Activated naive CD8-positive, alpha-beta T cell treated with anti-CD3 and anti-CD28 coated beads, Interleukin-2, amount 50 U/mL, for 24 hours (primary cell): ENCODE results near the gene ASB7.

Source experiments
- ATAC-seq: fragments of 150-1000 bp; cut with Tn5 transposase; one replicate; pipeline ENCODE4 v1.10.0; 2021
- DNase-seq: peaks from one replicate; pipeline ENCODE4 v3.0.0; 2021
- H3K27ac Mint-ChIP-seq: one replicate; pipeline ENCODE4 v1.8.0; 2021; ENCODE audit warnings: mild to moderate bottlenecking, mixed read lengths
- H3K27me3 Mint-ChIP-seq: one replicate; pipeline ENCODE4 v1.8.0; 2021; ENCODE audit warnings: mixed read lengths
- H3K36me3 Mint-ChIP-seq: one replicate; pipeline ENCODE4 v1.8.0; 2021; ENCODE audit warnings: low read depth, mixed read lengths
- H3K4me1 Mint-ChIP-seq: one replicate; pipeline ENCODE4 v1.8.0; 2021; ENCODE audit warnings: mixed read lengths
- H3K4me3 Mint-ChIP-seq: one replicate; pipeline ENCODE4 v1.8.0; 2021; ENCODE audit warnings: mild to moderate bottlenecking, moderate library complexity, mixed read lengths
- H3K9me3 Mint-ChIP-seq: one replicate; pipeline ENCODE4 v1.8.0; 2021; ENCODE audit warnings: mixed read lengths

Gene ASB7

DNA sequence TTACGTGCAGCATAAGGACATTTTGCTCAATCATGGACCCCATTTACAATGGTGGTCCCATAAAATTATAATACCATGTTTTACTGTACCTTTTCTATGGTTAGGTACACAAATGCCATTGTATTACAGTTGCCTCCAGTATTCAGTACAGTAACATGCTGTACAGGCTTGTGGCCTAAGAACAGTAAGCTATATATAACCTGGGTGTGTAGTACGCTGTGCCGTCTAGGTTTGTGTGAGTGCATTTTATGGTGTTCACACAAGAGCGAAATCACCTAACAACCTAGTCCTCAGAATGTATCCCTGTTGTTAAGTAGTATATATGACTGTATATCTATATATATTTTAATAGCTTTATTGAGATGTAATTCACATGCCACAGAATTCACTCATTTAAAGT lies 12.5 kb downstream of the ASB7 start:
- Mint-ChIP-seq H3K27ac (no peak overlapping the region), H3K27me3 (no peaks in the 10 kb centered on the region), H3K36me3 (peaks cover 36% of the 10 kb centered on the region), H3K4me1 (peaks cover 6% of the 10 kb centered on the region), H3K4me3 (no peak overlapping the region), H3K9me3 (no peaks in the 10 kb centered on the region)
- DNase-seq, result no peak
- no peak for ATAC-seq

DNA sequence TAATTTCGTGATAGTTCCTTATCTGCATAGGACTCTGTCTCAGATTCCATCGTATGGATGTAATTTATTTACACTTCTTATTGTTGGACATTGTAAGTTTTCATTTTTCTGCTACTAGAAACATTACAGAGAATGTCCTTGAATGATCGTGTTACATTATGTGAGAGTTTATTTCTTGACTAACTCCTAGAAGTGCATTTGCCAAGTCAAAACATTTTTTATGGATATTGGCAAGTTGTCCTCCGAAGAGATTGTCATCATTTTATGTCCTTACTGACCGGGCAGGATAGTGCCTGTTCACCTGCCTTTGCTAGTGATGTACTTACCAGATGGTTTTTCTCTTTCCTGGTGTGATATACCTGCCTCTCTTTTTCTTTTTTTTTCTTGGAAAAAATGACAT lies 13.4 kb downstream of the ASB7 start:
- peaks cover 38% of the 10 kb centered on the region for H3K36me3 Mint-ChIP-seq
- DNase-seq, result no peak
- H3K4me3 Mint-ChIP-seq, result no peak overlapping the region
- H3K9me3 Mint-ChIP-seq, result no peaks in the 10 kb centered on the region
- H3K27ac Mint-ChIP-seq, result no peak overlapping the region
- ATAC-seq, result no peak
- no peaks in the 10 kb centered on the region for H3K27me3 Mint-ChIP-seq
- peaks cover 6% of the 10 kb centered on the region for H3K4me1 Mint-ChIP-seq

GRCh38 chr15:100616700-100617099 lies 14.3 kb downstream of the ASB7 start:
- Mint-ChIP-seq H3K36me3 (peaks cover 39% of the 10 kb centered on the region), H3K4me3 (no peak overlapping the region), H3K27me3 (no peaks in the 10 kb centered on the region), H3K9me3 (no peaks in the 10 kb centered on the region), H3K27ac (no peak overlapping the region), H3K4me1 (peaks cover 6% of the 10 kb centered on the region)
- DNase-seq (no peak), ATAC-seq (no peak)

- Mint-ChIP-seq H3K4me3 (no peak overlapping the region), H3K27ac (no peak overlapping the region)
- DNase-seq, result no peak
Observed at GRCh38 chr15:100623301-100623700, 20.9 kb downstream of the ASB7 start.

DNA sequence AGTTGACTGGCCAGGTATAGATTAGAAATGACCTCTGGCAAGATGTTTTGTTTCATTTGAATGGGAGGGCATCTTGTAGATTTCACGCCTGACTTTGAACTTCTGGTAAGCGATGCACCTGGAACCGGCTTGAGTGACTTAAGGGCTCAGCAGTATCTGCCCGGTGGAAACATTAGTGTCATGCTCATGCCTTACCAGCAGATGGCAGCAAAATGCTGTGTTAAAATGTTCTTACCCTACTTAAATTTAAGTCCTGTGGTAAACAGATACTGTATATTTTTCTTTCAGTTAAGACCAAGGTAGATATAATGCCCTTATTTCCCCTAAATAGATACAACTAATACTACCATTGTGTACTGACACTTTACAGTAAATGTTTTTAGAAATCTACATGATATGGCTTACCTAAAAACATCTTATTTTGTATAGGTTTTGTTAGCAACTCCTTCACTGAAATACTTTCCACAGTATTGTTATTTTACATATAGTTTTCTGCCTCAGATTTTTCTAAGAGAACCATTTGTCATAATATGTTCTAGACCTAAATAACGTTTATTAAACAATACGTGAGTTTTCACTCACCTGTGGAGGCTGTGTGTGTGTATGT lies 25.5 kb downstream of the ASB7 start:
- H3K9me3 Mint-ChIP-seq, result no peaks in the 10 kb centered on the region
- no peak overlapping the region for H3K4me3 Mint-ChIP-seq
- no peaks in the 10 kb centered on the region for H3K27me3 Mint-ChIP-seq
- DNase-seq, result peak; percentile 49
- H3K36me3 Mint-ChIP-seq, result peaks cover 22% of the 10 kb centered on the region
- H3K27ac Mint-ChIP-seq, result no peak overlapping the region
- ATAC-seq, result peak; percentile 76
- H3K4me1 Mint-ChIP-seq, result peaks cover 3% of the 10 kb centered on the region

More at GRCh38 chr15:100623301-100623700, 20.9 kb downstream of the ASB7 start:
- Mint-ChIP-seq H3K36me3 (peaks cover 14% of the 10 kb centered on the region), H3K27me3 (no peaks in the 10 kb centered on the region), H3K4me1 (peaks cover 5% of the 10 kb centered on the region), H3K9me3 (no peaks in the 10 kb centered on the region)
- no peak for ATAC-seq

- H3K9me3 Mint-ChIP-seq, result no peaks in the 10 kb centered on the region
- peaks cover 23% of the 10 kb centered on the region for H3K36me3 Mint-ChIP-seq
- no peak overlapping the region for H3K27ac Mint-ChIP-seq
- ATAC-seq (no peak), DNase-seq (no peak)
- H3K27me3 Mint-ChIP-seq, result no peaks in the 10 kb centered on the region
- H3K4me1 Mint-ChIP-seq, result peaks cover 9% of the 10 kb centered on the region
- no peak overlapping the region for H3K4me3 Mint-ChIP-seq
Observed at GRCh38 chr15:100628746-100629145, 26.4 kb downstream of the ASB7 start.

DNA sequence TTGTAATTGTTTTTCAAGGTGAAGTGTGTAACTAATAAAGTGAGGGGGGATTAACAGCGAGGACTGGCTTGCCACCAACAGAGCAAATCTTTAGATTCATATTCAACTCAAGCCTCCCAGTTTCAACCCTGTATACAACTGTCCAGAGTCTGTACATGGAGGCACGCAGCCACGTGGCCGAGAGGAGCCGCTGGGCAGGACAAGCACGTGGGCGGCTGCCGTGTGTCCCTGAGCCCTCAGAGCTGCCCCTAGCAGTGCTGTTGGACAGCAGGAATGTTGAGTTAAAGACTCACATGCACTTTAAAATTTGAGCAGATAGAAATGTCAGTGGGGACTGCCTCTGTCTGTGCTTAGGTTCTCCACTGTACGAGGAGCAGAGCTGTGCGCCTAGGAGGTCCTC lies 29.4 kb downstream of the ASB7 start:
- Mint-ChIP-seq H3K9me3 (no peaks in the 10 kb centered on the region), H3K4me1 (peaks cover 19% of the 10 kb centered on the region), H3K4me3 (no peak overlapping the region), H3K27ac (no peak overlapping the region), H3K27me3 (no peaks in the 10 kb centered on the region), H3K36me3 (peaks cover 28% of the 10 kb centered on the region)
- ATAC-seq, result no peak
- DNase-seq, result no peak

GRCh38 chr15:100633763-100634075 lies 31.3 kb downstream of the ASB7 start:
- peaks cover 31% of the 10 kb centered on the region for H3K4me1 Mint-ChIP-seq
- H3K9me3 Mint-ChIP-seq, result no peaks in the 10 kb centered on the region
- H3K27me3 Mint-ChIP-seq, result no peaks in the 10 kb centered on the region
- DNase-seq, result no peak
- no peak for ATAC-seq
- H3K27ac Mint-ChIP-seq, result no peak overlapping the region
- no peak overlapping the region for H3K4me3 Mint-ChIP-seq
- H3K36me3 Mint-ChIP-seq, result peaks cover 28% of the 10 kb centered on the region

GRCh38 chr15:100635406-100636071 lies 33.1 kb downstream of the ASB7 start:
- no peak overlapping the region for H3K27ac Mint-ChIP-seq
- DNase-seq, result no peak

GRCh38 chr15:100638177-100638730 lies 35.9 kb downstream of the ASB7 start:
- Mint-ChIP-seq H3K27ac (no peak overlapping the region), H3K27me3 (no peaks in the 10 kb centered on the region), H3K9me3 (no peaks in the 10 kb centered on the region), H3K4me1 (peaks cover 43% of the 10 kb centered on the region), H3K36me3 (peaks cover 5% of the 10 kb centered on the region), H3K4me3 (no peak overlapping the region)
- no peak for ATAC-seq
- no peak for DNase-seq

More at GRCh38 chr15:100635406-100636071, 33.1 kb downstream of the ASB7 start:
- Mint-ChIP-seq H3K9me3 (no peaks in the 10 kb centered on the region), H3K4me1 (peaks cover 35% of the 10 kb centered on the region), H3K27me3 (no peaks in the 10 kb centered on the region), H3K36me3 (peaks cover 21% of the 10 kb centered on the region), H3K4me3 (no peak overlapping the region)
- ATAC-seq, result no peak

- peaks cover 22% of the 10 kb centered on the region for H3K4me1 Mint-ChIP-seq
Observed at GRCh38 chr15:100642213-100642949, 40.0 kb downstream of the ASB7 start.

GRCh38 chr15:100642950-100643338 lies 40.6 kb downstream of the ASB7 start:
- Mint-ChIP-seq H3K36me3 (no peaks in the 10 kb centered on the region), H3K4me3 (no peak overlapping the region), H3K27ac (no peak overlapping the region), H3K27me3 (no peaks in the 10 kb centered on the region), H3K9me3 (no peaks in the 10 kb centered on the region), H3K4me1 (peaks cover 19% of the 10 kb centered on the region)
- DNase-seq (no peak), ATAC-seq (no peak)

More at GRCh38 chr15:100642213-100642949, 40.0 kb downstream of the ASB7 start:
- ATAC-seq (no peak), DNase-seq (no peak)
- H3K36me3 Mint-ChIP-seq, result no peaks in the 10 kb centered on the region
- no peak overlapping the region for H3K27ac Mint-ChIP-seq
- H3K9me3 Mint-ChIP-seq, result no peaks in the 10 kb centered on the region
- no peaks in the 10 kb centered on the region for H3K27me3 Mint-ChIP-seq
- no peak overlapping the region for H3K4me3 Mint-ChIP-seq

DNA sequence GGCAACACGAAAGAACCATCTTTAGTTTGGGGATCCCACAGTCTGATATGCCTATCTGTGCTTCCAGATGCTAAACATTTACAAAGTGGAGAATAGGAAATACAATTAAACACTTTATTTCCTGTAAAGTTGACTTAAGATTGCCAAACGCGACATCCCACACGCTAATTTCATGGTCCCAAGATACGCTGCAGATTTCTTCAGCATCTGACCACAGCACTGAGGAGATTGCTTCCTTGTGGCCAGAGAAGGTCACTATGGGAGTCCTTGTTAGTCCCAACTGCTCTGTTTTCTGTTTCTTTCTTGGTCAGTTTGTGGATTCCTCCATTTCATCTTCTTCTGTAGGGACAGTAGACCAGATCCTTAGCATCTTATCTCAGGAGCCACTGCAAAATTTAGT lies 43.3 kb downstream of the ASB7 start:
- no peak overlapping the region for H3K27ac Mint-ChIP-seq
- no peak overlapping the region for H3K4me3 Mint-ChIP-seq
- H3K27me3 Mint-ChIP-seq, result no peaks in the 10 kb centered on the region
- H3K36me3 Mint-ChIP-seq, result peaks cover 4% of the 10 kb centered on the region
- no peaks in the 10 kb centered on the region for H3K9me3 Mint-ChIP-seq
- no peak for DNase-seq
- no peak for ATAC-seq
- H3K4me1 Mint-ChIP-seq, result peaks cover 10% of the 10 kb centered on the region

- ATAC-seq (no peak), DNase-seq (no peak)
- H3K4me1 Mint-ChIP-seq, result no peaks in the 10 kb centered on the region
- H3K9me3 Mint-ChIP-seq, result no peaks in the 10 kb centered on the region
- no peak overlapping the region for H3K4me3 Mint-ChIP-seq
- no peak overlapping the region for H3K27ac Mint-ChIP-seq
- H3K36me3 Mint-ChIP-seq, result peaks cover 4% of the 10 kb centered on the region
- no peaks in the 10 kb centered on the region for H3K27me3 Mint-ChIP-seq
Observed at GRCh38 chr15:100648951-100649350, 46.6 kb downstream of the ASB7 start.

- Mint-ChIP-seq H3K4me1 (no peaks in the 10 kb centered on the region), H3K27ac (no peak overlapping the region), H3K9me3 (no peaks in the 10 kb centered on the region), H3K4me3 (no peak overlapping the region), H3K27me3 (no peaks in the 10 kb centered on the region), H3K36me3 (peaks cover 4% of the 10 kb centered on the region)
- no peak for ATAC-seq
- DNase-seq, result no peak
Observed at GRCh38 chr15:100650685-100651084, 48.3 kb downstream of the ASB7 start.
